22Rv1 (cell line): ENCODE measurements around the gene TOP3B.

Experiments
- ZFX ChIP-seq: fragments of 450-650 bp; IDR thresholded peaks from 2 replicates; pipeline ENCODE4 v1.6.1; 2017; ENCODE audit warnings: antibody characterized with exemption, borderline replicate concordance
- TF ChIP-seq, protein P1 (sequence below): fragments of 450-650 bp; IDR thresholded peaks from 2 replicates; pipeline ENCODE4 v1.5.1; 2017; ENCODE audit warnings: mild to moderate bottlenecking

DNA sequence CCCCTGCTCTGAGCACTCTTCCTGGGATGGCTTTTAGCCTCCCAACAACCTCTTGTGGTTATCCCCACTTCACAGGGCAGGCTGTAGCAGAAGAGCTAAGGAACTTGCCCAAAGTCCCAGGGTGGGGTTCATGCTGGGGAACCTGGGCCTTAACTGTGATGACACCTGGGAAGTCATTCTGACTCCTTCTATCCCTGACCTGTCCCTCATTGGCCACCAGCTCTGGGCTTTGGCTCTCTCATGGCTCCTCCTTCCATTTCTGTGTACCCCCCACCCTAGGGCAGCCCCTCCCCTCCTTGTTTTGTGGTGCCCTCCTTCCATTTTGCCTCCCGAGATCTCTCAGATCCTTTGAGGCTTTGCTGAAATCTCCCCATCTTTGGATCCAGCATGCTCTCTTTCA is 32.6 kb downstream of the TOP3B start:
- TF ChIP-seq, protein P1, sequence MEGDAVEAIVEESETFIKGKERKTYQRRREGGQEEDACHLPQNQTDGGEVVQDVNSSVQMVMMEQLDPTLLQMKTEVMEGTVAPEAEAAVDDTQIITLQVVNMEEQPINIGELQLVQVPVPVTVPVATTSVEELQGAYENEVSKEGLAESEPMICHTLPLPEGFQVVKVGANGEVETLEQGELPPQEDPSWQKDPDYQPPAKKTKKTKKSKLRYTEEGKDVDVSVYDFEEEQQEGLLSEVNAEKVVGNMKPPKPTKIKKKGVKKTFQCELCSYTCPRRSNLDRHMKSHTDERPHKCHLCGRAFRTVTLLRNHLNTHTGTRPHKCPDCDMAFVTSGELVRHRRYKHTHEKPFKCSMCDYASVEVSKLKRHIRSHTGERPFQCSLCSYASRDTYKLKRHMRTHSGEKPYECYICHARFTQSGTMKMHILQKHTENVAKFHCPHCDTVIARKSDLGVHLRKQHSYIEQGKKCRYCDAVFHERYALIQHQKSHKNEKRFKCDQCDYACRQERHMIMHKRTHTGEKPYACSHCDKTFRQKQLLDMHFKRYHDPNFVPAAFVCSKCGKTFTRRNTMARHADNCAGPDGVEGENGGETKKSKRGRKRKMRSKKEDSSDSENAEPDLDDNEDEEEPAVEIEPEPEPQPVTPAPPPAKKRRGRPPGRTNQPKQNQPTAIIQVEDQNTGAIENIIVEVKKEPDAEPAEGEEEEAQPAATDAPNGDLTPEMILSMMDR, result no peak
- no peak for TF ChIP-seq ZFX
